SK-N-SH treated with all-trans-retinoic acid at 6 μM for 48 hours (cell line): ENCODE results near the gene IFT80.

Experiments used
- BACH2 ChIP-seq: fragments of 250-450 bp; sonication (Bioruptor Pico); IDR thresholded peaks from 2 replicates; pipeline ENCODE4 v1.9.0; 2021; ENCODE audit warnings: mild to moderate bottlenecking, borderline replicate concordance
- ZC3H10 ChIP-seq: fragments of 250-450 bp; sonication (Bioruptor Pico); IDR thresholded peaks from 2 replicates; pipeline ENCODE4 v1.5.1; 2021; ENCODE audit warnings: mild to moderate bottlenecking, moderate library complexity
- ZFP30 ChIP-seq: fragments of 450-650 bp; formaldehyde crosslinking; IDR thresholded peaks from 2 replicates; pipeline ENCODE4 v1.5.0; 2022; ENCODE audit warnings: mild to moderate bottlenecking, moderate library complexity
- ZNF8 ChIP-seq: fragments of 450-650 bp; formaldehyde crosslinking; IDR thresholded peaks from 2 replicates; pipeline ENCODE4 v1.5.0; 2020; ENCODE audit warnings: mild to moderate bottlenecking, moderate library complexity
- TF ChIP-seq, protein P1 (sequence below): fragments of 250-450 bp; sonication (Bioruptor Pico); IDR thresholded peaks from 2 replicates; pipeline ENCODE4 v1.8.0; 2021; ENCODE audit warnings: low read depth, mild to moderate bottlenecking, moderate library complexity, borderline replicate concordance

DNA sequence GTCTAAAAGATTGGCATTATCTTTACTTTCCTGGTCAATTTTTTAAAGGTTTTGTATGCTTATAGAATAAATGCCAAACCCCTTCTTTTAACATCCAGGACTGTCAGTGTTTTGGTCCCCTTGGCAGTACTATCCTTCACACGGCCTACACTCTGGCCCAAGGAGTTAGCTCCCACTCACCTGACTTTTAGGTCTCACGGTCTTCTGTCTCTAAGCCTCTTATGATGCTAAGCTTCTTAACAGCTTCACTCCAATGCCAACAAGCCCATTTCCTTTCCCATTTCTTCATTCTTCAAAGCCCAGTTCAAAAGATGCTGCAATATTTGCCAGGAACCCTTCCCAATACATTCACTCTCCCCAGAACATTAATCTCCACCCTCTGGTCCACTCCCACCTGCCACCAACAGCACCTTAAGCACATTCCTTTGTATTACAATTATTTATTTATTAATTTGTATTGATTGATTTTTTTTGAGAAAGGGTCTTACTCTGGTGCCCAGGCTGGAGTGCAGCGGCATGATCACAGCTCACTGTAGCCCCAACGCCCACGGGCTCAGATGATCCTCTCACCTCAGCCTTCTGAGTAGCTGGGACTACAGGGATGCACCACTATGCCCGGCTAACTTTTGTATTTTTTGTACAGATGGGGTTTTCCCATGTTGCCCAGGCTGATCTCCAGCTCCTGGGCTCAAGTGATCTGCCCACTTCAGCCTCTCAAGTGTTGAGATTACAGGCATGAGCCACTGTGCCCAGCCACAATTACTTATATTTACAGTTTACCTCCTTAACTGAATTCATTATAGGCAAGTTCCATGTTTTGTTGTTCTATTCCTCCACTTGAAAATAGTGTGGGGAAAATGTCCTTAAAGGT is 27.8 kb downstream of the IFT80 start:
- TF ChIP-seq ZFP30 (CRISPR knock-in tag) (no peak), BACH2 (CRISPR knock-in tag) (no peak), ZC3H10 (no peak), ZNF8 (CRISPR knock-in tag) (no peak)
- TF ChIP-seq, protein P1, sequence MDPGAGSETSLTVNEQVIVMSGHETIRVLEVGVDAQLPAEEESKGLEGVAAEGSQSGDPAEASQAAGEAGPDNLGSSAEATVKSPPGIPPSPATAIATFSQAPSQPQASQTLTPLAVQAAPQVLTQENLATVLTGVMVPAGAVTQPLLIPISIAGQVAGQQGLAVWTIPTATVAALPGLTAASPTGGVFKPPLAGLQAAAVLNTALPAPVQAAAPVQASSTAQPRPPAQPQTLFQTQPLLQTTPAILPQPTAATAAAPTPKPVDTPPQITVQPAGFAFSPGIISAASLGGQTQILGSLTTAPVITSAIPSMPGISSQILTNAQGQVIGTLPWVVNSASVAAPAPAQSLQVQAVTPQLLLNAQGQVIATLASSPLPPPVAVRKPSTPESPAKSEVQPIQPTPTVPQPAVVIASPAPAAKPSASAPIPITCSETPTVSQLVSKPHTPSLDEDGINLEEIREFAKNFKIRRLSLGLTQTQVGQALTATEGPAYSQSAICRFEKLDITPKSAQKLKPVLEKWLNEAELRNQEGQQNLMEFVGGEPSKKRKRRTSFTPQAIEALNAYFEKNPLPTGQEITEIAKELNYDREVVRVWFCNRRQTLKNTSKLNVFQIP (CRISPR knock-in tag): no peak
